Testis (tissue), 2 donors: ENCODE measurements around the gene NLRC5.

Source experiments
- CTCF ChIP-seq, 3 experiments: fragments of 450-650 bp in 2 of 3; fragments of 200-600 bp in 1 of 3; sonication (generic) in 1 of 3; IDR thresholded peaks; one replicate each; pipeline ENCODE4 v1.5.1; 2016 to 2019; ENCODE audit warnings: antibody characterized with exemption in 3 of 3, mild to moderate bottlenecking in 2 of 3, moderate library complexity in 1 of 3
- POLR2A ChIP-seq: fragments of 450-650 bp; IDR thresholded peaks from one replicate; pipeline ENCODE4 v1.6.1; 2017; ENCODE audit warnings: antibody characterized with exemption, mild to moderate bottlenecking, moderate library complexity

- TF ChIP-seq CTCF (IDR thresholded peaks at IDR 0.05) (no peak), POLR2A (no peak)
These were observed 3.8 kb downstream of the NLRC5 start for GRCh38 chr16:56993204-56993603.
